ENCODE data around the gene SDSL.

SDSL gene

GRCh38 chr12:113403435-113404415, 18.5 kb upstream of the SDSL start, which contains the start of gene SDS (continued):
- TF ChIP-seq CREB5 (CRISPR knock-in tag; IDR thresholded peaks at IDR 0.05; ENCODE audit: low read depth) (no peak), ZFP30 (CRISPR knock-in tag; IDR thresholded peaks at IDR 0.05) (no peak), TOX (CRISPR knock-in tag; IDR thresholded peaks at IDR 0.05; ENCODE audit: borderline replicate concordance) (no peak)

- ATAC-seq: no peak
- no peak for TF ChIP-seq OSR1 (CRISPR knock-in tag; IDR thresholded peaks at IDR 0.05)
- TF ChIP-seq ARNTL (CRISPR knock-in tag; IDR thresholded peaks at IDR 0.05; ENCODE audit: borderline replicate concordance, low read depth): no peak
- TF ChIP-seq PPARA (CRISPR knock-in tag; IDR thresholded peaks at IDR 0.05; ENCODE audit: borderline replicate concordance): no peak
- no peak for TF ChIP-seq RARB (CRISPR knock-in tag; IDR thresholded peaks at IDR 0.05)
- no peak for TF ChIP-seq POU6F1 (CRISPR knock-in tag; IDR thresholded peaks at IDR 0.05; ENCODE audit: borderline replicate concordance, low read depth)
- no peak for TF ChIP-seq ZFP3 (CRISPR knock-in tag; IDR thresholded peaks at IDR 0.05)
- TF ChIP-seq ZNF70 (CRISPR knock-in tag; IDR thresholded peaks at IDR 0.05): no peak
- no peak for TF ChIP-seq ZNF8 (CRISPR knock-in tag; IDR thresholded peaks at IDR 0.05)
- TF ChIP-seq ZFP30 (CRISPR knock-in tag; IDR thresholded peaks at IDR 0.05): no peak
- TF ChIP-seq, protein P1, sequence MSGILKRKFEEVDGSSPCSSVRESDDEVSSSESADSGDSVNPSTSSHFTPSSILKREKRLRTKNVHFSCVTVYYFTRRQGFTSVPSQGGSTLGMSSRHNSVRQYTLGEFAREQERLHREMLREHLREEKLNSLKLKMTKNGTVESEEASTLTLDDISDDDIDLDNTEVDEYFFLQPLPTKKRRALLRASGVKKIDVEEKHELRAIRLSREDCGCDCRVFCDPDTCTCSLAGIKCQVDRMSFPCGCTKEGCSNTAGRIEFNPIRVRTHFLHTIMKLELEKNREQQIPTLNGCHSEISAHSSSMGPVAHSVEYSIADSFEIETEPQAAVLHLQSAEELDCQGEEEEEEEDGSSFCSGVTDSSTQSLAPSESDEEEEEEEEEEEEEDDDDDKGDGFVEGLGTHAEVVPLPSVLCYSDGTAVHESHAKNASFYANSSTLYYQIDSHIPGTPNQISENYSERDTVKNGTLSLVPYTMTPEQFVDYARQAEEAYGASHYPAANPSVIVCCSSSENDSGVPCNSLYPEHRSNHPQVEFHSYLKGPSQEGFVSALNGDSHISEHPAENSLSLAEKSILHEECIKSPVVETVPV (CRISPR knock-in tag; IDR thresholded peaks at IDR 0.05): no peak
- no peak for TF ChIP-seq TSHZ2 (CRISPR knock-in tag; IDR thresholded peaks at IDR 0.05)
- no peak for TF ChIP-seq CSDC2 (CRISPR knock-in tag; IDR thresholded peaks at IDR 0.05)
- TF ChIP-seq ZC3H10 (CRISPR knock-in tag; IDR thresholded peaks at IDR 0.05): no peak
- TF ChIP-seq, protein P2, sequence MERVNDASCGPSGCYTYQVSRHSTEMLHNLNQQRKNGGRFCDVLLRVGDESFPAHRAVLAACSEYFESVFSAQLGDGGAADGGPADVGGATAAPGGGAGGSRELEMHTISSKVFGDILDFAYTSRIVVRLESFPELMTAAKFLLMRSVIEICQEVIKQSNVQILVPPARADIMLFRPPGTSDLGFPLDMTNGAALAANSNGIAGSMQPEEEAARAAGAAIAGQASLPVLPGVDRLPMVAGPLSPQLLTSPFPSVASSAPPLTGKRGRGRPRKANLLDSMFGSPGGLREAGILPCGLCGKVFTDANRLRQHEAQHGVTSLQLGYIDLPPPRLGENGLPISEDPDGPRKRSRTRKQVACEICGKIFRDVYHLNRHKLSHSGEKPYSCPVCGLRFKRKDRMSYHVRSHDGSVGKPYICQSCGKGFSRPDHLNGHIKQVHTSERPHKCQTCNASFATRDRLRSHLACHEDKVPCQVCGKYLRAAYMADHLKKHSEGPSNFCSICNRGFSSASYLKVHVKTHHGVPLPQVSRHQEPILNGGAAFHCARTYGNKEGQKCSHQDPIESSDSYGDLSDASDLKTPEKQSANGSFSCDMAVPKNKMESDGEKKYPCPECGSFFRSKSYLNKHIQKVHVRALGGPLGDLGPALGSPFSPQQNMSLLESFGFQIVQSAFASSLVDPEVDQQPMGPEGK (CRISPR knock-in tag; IDR thresholded peaks at IDR 0.05; ENCODE audit: borderline replicate concordance): no peak
- TF ChIP-seq TCF4 (CRISPR knock-in tag; IDR thresholded peaks at IDR 0.05; ENCODE audit: borderline replicate concordance): no peak
- TF ChIP-seq ZNF565 (CRISPR knock-in tag; conservative IDR thresholded peaks at IDR 0.05; ENCODE audit: low read depth): no peak
- TF ChIP-seq CREB5 (CRISPR knock-in tag; IDR thresholded peaks at IDR 0.05; ENCODE audit: low read depth): no peak
- TF ChIP-seq SNAI2 (CRISPR knock-in tag; IDR thresholded peaks at IDR 0.05): no peak
- no peak for TF ChIP-seq TOX (CRISPR knock-in tag; IDR thresholded peaks at IDR 0.05; ENCODE audit: borderline replicate concordance)
These were observed 16.5 kb upstream of the SDSL start for GRCh38 chr12:113405694-113406093.
